ENCODE measurements around the gene FOXK1.

FOXK1 gene

DNA sequence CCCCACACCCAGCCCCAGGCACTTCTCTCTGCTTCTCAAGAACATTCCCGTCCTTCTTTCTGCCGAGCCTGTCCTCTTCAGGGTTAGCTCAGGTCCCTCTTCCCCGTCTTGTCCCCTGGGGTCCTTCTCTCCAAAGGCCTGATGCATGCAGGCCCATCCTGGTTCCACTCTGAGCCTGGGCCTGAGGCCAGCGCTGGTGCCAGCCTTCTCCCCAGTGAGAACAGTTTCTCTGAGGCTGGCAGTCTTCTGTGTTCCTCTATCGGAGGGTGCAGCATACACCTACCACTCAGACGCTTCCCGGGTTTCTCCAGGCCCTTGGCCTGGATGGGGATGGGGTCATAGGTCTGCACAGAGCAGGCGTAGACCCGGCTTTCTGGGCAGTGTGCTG is 108.0 kb downstream of the FOXK1 start:
- Histone ChIP-seq H3K4me3 (replicated peaks; ENCODE audit: insufficient read depth, low read length) (no peak overlapping the region), H3K27ac (replicated peaks) (no peak overlapping the region), H3K27me3 (ENCODE audit: insufficient read depth, poor library complexity, severe bottlenecking) (no peaks in the 10 kb centered on the region)
- TF ChIP-seq POLR2AphosphoS5 (IDR thresholded peaks at IDR 0.05; ENCODE audit: low read depth) (no peak), GABPA (IDR thresholded peaks at IDR 0.05; ENCODE audit: low read depth) (no peak), SPI1 (IDR thresholded peaks at IDR 0.05; ENCODE audit: borderline replicate concordance, low read depth) (no peak)
- TF ChIP-seq, protein P1, sequence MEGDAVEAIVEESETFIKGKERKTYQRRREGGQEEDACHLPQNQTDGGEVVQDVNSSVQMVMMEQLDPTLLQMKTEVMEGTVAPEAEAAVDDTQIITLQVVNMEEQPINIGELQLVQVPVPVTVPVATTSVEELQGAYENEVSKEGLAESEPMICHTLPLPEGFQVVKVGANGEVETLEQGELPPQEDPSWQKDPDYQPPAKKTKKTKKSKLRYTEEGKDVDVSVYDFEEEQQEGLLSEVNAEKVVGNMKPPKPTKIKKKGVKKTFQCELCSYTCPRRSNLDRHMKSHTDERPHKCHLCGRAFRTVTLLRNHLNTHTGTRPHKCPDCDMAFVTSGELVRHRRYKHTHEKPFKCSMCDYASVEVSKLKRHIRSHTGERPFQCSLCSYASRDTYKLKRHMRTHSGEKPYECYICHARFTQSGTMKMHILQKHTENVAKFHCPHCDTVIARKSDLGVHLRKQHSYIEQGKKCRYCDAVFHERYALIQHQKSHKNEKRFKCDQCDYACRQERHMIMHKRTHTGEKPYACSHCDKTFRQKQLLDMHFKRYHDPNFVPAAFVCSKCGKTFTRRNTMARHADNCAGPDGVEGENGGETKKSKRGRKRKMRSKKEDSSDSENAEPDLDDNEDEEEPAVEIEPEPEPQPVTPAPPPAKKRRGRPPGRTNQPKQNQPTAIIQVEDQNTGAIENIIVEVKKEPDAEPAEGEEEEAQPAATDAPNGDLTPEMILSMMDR (IDR thresholded peaks at IDR 0.05; ENCODE audit: insufficient read depth, low read length): no peak
- TF ChIP-seq, protein P2, sequence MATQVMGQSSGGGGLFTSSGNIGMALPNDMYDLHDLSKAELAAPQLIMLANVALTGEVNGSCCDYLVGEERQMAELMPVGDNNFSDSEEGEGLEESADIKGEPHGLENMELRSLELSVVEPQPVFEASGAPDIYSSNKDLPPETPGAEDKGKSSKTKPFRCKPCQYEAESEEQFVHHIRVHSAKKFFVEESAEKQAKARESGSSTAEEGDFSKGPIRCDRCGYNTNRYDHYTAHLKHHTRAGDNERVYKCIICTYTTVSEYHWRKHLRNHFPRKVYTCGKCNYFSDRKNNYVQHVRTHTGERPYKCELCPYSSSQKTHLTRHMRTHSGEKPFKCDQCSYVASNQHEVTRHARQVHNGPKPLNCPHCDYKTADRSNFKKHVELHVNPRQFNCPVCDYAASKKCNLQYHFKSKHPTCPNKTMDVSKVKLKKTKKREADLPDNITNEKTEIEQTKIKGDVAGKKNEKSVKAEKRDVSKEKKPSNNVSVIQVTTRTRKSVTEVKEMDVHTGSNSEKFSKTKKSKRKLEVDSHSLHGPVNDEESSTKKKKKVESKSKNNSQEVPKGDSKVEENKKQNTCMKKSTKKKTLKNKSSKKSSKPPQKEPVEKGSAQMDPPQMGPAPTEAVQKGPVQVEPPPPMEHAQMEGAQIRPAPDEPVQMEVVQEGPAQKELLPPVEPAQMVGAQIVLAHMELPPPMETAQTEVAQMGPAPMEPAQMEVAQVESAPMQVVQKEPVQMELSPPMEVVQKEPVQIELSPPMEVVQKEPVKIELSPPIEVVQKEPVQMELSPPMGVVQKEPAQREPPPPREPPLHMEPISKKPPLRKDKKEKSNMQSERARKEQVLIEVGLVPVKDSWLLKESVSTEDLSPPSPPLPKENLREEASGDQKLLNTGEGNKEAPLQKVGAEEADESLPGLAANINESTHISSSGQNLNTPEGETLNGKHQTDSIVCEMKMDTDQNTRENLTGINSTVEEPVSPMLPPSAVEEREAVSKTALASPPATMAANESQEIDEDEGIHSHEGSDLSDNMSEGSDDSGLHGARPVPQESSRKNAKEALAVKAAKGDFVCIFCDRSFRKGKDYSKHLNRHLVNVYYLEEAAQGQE (IDR thresholded peaks at IDR 0.05; ENCODE audit: insufficient replicate concordance, low read depth): no peak
- no peak for DNase-seq (ENCODE audit: low read depth in 1 of 2, low spot score in 1 of 2)

DNA sequence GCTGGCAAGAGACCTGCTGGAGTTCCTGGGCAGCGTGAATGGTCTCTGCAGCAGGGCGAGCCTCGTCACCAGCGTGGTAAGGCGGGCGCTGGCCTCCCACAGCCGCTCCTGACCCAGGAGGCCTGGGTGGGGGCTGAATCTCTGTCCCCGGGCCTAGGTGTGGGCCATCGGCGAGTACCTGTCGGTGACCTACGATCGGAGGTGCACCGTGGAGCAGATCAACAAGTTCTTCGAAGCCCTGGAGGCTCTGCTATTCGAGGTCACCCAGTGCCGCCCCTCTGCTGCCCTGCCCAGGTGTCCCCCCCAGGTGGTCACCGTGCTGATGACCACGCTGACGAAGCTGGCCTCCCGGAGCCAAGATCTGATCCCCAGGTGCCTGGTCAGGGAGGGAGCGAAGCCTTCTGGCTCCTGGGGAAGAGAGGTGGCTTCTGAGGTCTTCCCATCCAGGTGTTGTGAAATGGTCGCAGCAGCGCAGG is 108.5 kb downstream of the FOXK1 start:
- no peaks in the 10 kb centered on the region for H3K27me3 ChIP-seq (ENCODE audit: insufficient read depth, poor library complexity, severe bottlenecking)
- DNase-seq (ENCODE audit: low read depth in 1 of 2, low spot score in 1 of 2): no peak
- H3K27ac ChIP-seq (replicated peaks): no peak overlapping the region
- TF ChIP-seq, protein P1 (IDR thresholded peaks at IDR 0.05; ENCODE audit: insufficient read depth, low read length): no peak
- TF ChIP-seq POLR2AphosphoS5 (IDR thresholded peaks at IDR 0.05; ENCODE audit: low read depth): no peak
- TF ChIP-seq SPI1 (IDR thresholded peaks at IDR 0.05; ENCODE audit: borderline replicate concordance, low read depth): no peak
- TF ChIP-seq GABPA (IDR thresholded peaks at IDR 0.05; ENCODE audit: low read depth): no peak
- TF ChIP-seq, protein P2 (IDR thresholded peaks at IDR 0.05; ENCODE audit: insufficient replicate concordance, low read depth): no peak
- H3K4me3 ChIP-seq (replicated peaks; ENCODE audit: insufficient read depth, low read length): no peak overlapping the region

DNA sequence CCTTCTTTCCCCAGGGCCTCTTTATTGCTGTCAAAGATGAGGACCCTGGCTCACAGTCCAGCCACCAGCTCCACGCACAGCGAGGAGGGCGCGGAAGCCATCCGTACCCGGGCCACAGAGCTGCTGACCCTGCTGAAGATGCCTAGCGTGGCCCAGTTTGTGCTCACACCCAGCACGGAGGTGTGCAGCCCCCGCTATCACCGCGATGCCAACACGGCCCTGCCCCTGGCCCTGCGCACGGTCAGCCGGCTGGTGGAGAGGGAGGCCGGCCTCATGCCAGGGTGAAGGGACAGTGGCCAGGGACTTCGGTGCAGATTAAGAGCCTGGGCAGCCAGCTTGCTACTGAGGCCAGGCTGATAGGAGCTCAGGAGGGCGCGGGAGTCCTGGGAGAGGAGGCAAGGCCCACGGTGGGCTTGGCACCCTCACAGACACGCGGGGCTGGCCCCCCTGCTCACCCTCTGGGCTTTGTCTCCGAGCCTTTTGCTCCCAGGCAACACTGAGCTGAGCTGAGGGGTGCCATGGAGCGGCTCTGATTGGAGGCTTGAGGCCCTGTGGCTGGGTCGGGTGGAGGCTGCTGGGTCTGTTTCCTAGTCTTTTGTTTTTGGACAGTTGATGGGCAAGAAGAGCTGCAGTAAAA is 109.1 kb downstream of the FOXK1 start:
- Histone ChIP-seq H3K27me3 (ENCODE audit: insufficient read depth, poor library complexity, severe bottlenecking) (no peaks in the 10 kb centered on the region), H3K4me3 (replicated peaks; ENCODE audit: insufficient read depth, low read length) (no peak overlapping the region), H3K27ac (replicated peaks) (no peak overlapping the region)
- DNase-seq (ENCODE audit: low read depth in 1 of 2, low spot score in 1 of 2): no peak
- no peak for TF ChIP-seq GABPA (IDR thresholded peaks at IDR 0.05; ENCODE audit: low read depth)
- no peak for TF ChIP-seq SPI1 (IDR thresholded peaks at IDR 0.05; ENCODE audit: borderline replicate concordance, low read depth)
- no peak for TF ChIP-seq POLR2AphosphoS5 (IDR thresholded peaks at IDR 0.05; ENCODE audit: low read depth)
- TF ChIP-seq, protein P2 (IDR thresholded peaks at IDR 0.05; ENCODE audit: insufficient replicate concordance, low read depth): no peak
- TF ChIP-seq, protein P1 (IDR thresholded peaks at IDR 0.05; ENCODE audit: insufficient read depth, low read length): no peak
